NCI-H345 (cell line): ENCODE data around the gene SLC25A10.

ENCODE experiments used
- DNase-seq: peaks from one replicate; lab custom pipeline; 2025; lab: John Stamatoyannopoulos, UW

The SLC25A10 gene

DNA sequence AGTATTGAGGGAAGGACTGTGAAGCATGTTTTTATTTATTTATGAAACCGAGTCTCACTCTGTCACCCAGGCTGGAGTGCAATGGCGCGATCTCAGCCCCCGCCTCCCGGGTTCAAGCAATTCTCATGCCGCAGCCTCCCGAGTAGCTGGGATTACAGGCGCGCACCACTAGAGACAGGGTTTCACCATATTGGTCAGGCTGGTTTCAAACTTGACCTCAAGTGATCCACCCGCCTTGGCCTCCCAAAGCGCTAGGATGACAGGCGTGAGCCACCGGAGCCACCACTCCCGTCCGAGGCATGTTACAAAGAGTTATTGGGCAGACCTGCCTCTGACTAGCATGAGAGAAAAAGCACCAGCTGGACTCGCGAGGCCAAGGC is 5.9 kb upstream of the SLC25A10 start:
- DNase-seq = no peak

DNA sequence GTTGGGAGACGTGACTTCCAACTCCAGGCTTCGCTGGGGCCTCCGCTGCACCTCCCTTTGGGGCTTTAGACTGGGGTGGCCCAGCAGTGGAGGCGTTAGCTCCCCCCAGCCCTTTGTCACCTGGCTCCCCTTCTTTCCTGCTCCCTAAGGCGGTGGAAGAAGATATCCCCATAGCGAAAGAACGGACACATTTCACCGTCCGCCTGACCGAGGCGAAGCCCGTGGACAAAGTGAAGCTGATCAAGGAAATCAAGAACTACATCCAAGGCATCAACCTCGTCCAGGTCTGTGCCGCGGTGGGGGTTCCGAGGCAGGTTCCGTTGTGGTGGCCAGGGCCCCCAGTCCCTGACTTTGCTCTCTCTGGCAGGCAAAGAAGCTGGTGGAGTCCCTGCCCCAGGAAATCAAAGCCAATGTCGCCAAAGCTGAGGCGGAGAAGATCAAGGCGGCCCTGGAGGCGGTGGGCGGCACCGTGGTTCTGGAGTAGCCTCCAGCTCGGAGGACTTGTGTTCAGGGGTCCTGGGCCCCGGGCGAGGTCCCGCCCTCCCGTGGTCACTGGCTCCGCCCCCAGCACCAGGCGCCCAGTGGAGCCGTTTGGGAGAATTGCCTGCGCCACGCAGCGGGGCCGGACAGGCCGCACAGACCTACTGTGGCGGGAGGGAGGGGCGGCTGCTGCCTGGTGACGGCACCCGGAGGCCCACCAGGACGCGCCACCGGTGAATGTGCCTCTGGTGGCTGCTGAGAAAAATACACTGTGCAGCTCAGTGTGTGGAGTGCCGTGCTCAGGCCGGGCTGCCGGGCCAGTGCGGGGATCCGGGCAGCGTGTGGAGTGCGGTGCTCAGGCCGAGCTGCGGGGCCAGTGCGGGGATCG is 5.1 kb upstream of the SLC25A10 start:
- DNase-seq = no peak

DNA sequence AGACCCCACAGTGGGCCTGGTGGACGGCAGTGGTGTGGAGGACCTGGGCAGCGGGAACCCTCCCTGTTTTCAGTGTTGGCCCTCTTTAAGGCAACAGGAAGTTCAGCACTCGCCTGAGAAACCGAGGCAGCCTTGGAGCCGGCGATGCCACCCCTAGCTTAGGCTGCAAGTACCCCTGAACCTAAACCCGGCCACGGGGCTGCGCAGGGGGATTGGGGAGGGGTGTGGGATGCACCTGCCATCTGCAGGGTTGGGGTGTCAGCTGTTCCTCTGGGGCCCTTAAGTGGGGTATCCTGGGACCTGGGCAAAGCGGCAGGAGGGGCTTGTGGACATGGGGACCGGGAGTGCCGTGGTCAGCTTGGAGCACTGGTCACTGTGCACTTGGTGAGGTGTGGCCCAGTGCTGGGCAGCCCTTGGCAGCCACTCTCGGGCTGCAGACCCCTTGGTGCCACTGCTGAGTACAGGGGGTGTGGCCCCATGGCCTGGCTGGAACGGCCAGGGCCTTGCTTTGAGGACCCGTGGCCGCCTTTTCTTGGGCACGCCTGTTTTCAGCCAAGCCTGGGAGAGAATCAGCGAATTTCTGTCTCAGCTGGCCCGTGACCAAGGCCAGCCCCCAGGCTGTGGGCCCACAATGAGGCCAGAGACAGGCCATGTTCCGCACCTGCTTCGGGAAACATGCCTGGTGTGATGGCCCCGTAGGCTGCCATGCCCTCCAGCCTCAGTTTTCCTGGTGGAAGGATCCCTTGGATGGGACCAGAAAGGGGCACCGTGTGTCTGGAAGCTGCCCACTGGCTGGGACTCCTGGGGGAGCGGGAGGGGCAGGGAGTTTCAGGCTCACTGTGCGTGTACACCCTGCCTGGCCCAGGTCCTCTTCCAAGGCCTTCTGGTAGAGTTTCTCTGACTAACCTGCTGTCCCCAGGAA is 4.1 kb upstream of the SLC25A10 start:
- DNase-seq = no peak

DNA sequence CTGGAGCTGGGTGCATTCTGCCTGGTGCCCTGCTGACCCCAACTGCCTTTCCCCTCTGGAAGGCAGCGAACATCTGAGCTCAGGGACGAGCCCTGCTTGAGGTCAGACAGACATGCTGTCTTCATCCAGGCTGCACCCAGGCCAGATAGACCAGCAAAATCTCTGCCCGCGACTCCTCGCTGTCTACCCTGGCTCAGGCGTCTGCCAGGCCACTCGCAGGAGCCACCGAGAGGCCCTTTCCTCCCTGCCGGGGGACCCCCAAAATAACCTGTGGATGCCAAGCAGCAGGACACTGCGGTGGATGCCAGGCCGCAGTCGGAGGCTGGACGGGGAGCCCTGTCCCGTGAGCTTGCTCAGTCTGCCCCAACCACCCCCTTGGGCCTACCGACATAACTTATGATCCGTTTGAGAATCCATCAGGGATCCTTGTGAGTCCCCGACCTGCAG is 3.3 kb upstream of the SLC25A10 start:
- DNase-seq = no peak

DNA sequence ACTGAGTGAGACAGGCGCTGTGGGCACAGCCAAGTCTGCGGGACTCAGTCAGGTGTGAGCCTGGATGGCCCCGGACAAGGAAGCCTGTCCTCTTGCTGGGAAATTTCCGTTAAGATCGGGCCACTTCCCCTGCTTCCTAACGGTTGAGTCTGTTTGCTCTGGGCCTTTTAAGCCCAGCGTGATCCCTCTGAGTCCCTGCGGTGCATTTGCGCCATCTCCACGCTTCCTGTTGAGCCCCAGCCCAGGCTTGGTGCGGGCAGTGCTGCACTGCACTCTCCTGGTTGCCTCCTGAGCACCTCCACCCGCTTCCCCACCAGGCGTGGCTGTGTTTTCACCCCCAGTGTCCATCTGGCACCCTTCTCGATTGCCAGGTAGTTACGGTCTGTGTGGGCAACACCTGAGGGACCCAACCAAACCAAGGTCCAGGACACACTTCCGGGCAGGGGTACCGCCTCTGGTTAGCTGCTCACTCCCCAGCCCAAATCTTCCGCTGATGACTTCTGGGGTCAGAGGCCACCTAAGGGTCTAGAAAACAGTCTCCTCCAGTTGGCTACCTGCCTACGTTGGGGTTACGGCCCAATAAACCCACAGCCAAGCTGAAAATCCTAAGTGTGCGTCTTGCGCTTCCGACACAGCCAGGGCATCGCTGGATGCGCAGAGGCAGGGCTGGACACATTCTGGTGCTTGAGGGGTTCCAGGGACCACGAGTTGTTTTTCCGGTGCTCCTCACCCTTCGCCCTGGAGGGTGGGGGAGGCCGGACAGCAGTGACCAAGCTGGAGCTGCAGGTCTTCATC is 1.4 kb upstream of the SLC25A10 start:
- DNase-seq = no peak

DNA sequence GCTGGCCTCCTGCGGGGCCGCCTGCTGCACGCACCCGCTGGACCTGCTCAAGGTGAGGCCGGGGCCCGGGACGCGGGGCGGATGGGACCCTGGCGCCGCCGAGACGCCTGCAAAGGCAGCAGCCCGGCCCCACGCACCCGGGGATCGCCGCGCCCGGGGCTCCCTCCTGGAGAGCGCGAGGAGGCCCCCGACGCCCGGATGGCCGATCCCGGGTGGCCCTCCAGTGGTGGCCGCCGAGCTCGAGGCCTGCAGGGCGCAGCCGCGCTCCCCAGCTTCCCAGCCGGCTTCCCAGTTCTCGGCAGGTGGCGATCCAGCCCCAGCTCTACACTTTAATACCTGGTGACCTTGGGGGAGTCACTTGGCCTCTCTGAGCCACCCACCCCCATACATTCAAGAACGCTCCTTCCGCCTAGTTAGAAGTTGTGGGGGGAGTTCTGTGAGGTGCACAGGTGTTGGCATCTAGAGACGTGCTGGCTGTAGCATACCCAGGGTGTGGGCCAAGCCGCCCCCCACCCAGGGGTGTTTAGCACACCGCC is 452 bp downstream of the SLC25A10 start:
- DNase-seq = no peak

DNA sequence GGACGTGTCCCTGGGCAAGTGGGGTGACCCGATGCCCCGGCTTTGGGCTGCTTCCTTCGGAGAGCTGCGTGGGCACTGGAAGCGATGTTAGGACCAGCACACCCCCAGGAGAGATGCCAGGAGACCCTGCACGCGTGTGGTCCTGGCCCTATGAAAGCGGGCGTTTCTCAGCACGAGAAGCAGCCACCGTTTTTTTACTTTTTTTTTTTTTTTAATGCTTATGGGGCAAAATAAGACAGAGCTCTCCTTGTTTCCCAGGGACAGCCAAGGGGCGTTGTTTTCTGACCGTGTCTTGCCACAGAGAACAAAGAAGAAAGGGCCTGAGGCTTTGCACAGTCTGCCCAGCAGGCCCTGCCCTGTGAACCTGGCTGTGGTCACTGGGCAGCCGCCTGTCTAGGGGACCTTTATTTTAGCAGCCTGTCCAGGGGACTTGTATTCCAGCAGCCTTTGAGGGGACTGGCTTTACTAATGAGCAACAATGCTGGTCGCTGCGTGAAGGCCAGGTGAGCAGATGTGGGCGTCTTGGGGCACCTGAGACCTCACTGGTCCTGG is 996 bp downstream of the SLC25A10 start:
- DNase-seq = no peak

DNA sequence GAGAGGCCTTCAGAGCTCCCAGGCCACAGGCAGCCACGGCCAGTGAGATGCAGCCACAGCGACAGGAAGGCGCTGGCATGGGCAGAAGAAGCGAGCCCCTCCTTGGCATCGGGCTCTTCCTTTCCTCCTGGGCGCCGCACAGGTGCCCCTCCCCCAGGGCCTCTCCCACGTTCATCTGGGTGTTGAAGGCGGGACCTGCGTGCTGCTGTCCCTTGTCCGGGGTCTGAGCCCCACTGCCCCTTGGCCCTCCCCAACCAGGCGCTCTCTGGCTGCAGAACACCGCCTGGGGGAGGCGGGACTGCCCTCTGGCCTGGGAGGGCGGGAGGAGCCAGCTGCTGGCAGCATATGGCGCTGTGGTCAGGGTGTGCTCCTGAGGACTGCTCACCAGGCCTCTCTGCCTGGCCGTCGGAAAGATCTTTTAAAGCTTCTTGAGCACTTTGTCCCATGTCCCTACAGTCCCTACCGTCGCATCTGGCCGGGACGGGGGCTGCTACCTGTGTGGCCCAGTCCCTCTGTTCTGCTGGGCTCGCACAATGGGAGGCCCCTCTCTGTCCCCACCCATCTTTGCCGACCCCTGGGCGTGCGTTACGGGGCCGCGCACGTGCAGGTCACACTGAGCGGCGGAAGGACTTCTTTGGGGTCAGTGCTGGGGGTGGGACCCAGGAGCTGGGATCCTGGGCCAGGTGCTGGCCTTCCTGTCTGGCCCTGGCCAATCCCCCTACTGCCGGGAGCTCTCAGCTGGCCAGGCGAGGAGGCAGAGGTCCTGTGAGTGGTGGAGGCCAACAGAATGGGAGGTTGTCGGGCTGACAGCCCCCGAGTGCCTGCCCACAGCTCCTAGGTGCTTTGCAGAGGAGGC is 1.7 kb downstream of the SLC25A10 start:
- no peak for DNase-seq

DNA sequence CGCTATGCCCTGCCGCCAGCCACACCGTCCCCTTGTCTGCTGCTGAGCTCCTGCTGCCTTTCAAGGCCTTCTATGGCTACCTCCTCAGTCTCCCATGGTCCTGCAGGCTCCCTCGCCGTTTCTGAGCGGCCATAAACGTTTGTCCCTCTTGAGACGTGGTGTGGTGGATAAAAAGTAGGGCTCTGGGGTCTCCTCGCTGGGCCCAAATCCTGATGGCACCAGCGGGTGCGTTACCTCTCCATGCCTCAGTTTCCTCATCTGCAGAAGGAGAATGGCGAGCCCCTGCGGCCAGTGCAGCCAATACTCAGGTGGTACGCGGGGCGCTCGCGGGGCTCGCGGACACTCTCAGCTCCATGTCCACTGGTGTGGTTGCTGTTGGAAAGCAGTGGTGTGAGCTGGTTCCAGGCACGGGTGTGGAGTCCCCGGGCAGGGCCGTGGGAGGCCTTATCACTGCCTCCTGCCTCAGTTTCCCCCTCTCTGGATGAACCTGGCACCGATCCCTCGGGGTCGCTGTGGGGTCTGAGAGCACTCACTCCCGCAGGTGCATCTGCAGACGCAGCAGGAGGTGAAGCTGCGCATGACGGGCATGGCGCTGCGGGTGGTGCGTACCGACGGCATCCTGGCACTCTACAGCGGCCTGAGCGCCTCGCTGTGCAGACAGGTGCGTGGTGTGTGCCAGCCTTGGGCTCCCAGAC is 2.5 kb downstream of the SLC25A10 start:
- no peak for DNase-seq

DNA sequence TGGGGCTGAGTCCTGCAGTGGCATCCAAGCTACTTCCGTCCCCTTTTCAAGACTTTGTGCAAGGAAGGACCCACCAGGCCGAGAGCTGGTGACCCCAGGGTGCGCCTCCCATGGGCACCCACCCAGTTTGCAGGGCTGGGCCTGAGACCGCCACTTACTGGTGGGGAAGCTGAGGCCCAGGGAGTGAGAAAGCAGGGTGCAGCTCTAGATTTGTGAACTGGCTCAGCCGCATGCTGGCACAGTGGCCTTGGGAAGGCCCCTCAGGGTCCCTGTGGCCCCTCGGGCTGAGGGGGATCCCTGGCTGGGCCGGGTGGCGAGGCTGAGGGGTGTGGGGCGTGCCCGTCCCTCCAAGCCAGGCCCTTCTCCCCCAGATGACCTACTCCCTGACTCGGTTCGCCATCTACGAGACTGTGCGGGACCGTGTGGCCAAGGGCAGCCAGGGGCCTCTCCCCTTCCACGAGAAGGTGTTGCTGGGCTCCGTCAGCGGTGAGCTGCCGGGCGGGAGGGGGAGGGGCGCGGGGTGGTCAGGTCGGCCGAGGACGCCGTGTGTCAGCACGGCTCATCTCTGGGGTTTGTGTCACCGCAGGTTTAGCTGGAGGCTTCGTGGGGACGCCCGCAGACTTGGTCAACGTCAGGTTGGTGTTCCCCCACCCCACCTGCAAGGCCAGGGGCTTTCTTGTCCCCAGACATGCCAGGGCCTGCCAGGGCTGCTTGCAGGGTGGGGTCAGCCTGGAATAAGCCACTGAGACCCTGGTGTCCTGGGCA is 3.2 kb downstream of the SLC25A10 start:
- DNase-seq = no peak

DNA sequence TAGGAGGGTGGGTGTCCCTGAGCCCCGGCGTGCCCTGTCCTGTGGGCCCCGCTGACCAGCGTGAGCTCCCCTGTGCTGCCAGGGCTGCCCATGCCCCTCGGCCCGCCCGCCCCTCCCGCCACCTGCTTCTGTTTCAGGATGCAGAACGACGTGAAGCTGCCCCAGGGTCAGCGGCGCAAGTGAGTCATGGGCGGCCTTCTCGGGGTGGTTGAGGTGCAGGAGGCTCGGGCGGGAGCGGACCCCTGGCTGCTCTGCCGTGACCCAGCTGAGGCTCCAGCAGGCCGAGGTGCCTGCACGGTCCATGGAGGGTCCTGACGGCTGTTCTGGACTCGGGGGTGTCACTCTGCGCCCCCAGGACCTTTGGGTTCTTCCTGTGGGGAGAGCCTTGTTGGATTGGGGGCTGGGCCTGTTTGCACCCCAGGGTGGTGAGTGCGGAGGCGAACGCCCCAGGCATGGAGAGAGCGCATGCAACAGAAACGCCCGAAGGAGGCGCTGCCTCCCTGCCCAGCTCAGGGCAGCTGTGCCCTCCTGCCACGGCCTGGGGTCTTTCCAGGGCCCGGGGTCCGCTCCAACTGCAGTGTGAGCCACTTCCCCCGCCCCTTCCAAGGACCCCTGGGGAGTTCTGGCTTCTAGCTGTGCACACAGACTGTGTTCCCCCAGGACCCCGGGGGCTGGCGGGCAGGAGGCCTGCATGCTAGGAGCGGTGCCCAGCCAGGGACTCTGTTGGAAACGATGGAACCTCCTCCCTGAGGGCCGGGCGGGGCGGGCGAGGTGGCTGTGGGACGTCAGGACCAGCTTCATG is 4.0 kb downstream of the SLC25A10 start:
- no peak for DNase-seq

DNA sequence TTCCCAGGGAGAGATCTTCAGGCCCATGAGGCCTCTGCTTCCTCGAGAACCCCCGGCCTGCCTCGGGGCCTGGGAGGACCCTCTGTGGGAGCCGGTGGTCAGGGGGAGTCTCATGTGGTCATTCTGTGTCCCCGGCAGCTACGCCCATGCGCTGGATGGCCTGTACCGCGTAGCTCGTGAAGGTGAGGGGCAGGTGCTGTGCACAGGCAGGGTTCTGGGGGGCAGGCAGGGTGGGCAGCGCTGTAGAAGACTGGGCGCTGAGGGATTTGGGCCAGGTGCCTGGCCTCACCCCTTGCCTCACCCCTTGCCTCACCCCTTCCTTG is 4.6 kb downstream of the SLC25A10 start:
- DNase-seq = no peak

DNA sequence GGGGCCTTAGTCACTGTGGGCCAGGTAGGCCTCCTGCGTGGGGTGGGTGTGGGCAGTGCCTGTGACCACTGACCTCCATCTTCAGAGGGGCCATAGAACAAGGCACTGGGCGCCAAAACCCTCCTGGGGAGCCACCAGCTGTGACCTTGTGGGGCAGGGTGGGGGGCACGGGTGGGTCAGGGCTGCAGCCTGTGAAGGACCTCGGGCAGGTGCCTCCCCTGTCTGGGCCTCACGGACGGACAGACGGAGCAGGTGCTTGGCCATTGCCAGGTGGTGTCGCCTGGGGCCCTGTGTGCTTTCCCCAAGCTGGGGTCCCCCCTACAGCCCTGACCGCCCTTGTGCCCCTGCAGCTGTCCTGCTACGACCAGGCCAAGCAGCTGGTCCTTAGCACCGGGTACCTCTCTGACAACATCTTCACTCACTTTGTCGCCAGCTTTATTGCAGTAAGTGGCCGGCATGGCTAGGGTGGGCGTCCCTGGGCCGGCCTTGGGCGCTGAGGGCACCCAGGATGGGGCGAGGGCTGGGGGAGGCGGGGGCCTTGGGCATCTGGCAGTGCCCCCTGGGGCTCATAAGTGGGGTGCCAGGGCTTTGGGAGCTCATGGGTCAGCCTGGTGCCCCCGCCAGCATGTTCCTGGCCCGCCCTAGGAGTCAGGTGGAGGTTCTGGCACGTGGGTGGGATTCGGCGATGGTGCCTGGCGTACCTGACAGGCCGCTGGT is 5.1 kb downstream of the SLC25A10 start:
- DNase-seq = no peak

DNA sequence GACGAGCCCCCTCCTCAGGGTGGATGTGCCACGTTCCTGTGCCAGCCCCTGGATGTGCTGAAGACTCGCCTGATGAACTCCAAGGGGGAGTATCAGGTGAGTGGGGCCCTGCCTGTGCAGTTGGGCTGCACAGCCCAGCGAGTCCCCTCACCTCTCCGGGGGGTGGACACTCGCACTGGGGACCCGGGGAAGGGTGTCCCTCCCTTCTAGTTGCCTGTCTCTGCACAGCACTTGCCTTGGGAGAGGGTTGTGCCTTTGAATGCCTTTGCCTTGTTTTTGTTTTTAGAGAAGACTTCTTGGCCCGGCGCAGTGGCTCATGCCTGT is 5.6 kb downstream of the SLC25A10 start:
- DNase-seq = no peak

DNA sequence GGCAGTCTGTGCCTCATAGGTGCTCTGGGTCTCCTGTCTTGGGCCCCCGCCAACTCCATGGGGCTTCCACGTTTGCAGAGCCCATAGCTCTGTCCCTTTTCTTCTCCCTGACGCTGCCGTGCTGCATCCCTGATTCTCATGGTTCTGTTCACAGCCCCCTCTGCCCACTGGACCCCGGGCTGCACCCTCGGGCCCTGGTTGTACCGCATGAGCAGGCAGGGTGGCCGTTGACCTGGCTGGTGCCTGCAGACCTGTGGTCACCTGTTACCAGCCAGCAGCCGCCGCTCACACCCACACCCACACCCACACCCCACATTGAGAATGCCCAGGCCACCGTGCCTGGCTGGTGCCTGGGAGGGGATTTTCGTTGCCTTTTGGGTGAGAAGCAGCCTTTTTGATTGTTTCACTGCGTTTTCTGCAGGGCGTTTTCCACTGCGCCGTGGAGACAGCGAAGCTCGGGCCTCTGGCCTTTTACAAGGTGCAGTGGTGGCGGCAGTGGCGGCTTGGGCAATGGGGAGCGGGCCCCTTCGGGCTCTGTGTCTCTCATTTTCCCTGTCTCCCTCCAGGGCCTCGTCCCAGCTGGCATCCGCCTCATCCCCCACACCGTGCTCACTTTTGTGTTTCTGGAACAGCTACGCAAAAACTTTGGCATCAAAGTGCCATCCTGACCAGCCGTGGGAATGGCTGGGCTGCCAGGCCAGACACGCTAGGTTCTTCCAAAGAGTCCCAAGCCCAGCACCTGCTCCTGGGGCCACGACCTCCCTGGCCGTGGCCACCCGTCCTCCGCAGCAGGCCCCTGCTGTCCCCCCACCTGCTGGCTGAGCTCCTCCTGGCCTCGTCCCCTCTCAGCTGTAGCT is 7.6 kb downstream of the SLC25A10 start:
- DNase-seq = no peak

DNA sequence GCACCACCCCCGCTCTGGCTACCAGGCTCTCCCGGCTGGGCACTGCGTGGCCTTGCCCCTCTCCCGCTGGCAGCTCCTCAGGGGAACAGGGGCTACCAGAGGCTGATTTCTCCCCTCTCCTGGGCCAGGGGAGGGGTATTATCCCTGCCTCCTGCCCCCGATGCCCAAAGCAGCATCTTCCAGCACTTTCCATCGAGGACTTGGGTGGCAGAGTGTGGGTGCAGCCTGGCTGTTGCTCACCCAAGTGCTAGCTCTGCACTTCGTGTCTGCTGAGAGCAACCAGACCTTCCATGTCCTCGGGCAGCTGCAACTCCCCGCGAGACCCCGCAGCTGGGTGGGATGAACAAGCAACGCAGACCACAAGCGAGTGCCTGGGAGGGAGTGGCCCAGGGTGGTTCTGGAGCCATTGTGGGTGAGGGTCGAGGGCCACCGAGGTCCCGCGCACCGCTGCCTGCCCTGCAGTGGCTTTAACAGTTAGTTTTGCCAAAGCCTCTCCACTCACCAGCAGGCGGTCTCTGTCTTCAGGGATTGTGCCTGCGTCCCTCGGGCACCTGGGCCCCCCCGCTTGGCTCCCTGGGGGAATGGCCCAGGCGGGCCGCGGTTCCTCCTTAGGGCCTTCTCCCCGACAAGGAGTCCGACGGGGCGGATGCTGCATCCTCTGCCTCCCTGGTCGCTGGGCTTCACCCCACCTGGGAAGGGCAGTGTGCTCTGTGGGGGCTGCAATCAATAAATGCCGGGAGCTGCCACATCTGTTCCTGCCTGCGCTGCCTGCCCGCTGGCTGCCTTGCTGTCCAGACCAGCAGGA is 8.4 kb downstream of the SLC25A10 start:
- no peak for DNase-seq
